Measurements from ENCODE around the gene INPP4B.

Gene INPP4B

DNA sequence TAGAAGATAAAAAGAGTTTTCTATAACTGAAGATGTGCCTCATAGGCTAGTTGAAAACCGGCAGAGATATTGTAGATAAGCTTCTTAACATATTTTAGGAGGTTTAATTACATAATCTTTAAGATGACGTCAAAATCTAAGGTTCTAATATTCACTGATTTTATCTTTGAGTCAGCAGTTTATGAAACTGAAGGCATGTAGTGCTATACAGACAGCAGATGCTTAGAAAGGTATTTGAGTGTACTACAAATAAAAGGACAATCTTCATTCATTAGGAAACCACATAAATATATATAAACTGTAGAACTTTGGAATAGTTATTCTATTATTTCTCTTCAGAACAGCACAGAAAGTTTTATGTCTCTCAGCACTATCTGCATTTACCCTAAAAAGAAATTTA, 704.9 kb downstream of the INPP4B start:
- no peaks in the 10 kb centered on the region for H3K4me1 ChIP-seq (ENCODE audit: control insufficient read depth in 1 of 2, insufficient read depth in 2 of 2, low read length in 2 of 2)
- no peaks in the 10 kb centered on the region for H3K9me3 ChIP-seq (ENCODE audit: control insufficient read depth in 1 of 2, low read length in 2 of 2)
- no peaks in the 10 kb centered on the region for H3K36me3 ChIP-seq (ENCODE audit: control insufficient read depth in 1 of 2, insufficient read depth in 2 of 2, low read length in 2 of 2)

DNA sequence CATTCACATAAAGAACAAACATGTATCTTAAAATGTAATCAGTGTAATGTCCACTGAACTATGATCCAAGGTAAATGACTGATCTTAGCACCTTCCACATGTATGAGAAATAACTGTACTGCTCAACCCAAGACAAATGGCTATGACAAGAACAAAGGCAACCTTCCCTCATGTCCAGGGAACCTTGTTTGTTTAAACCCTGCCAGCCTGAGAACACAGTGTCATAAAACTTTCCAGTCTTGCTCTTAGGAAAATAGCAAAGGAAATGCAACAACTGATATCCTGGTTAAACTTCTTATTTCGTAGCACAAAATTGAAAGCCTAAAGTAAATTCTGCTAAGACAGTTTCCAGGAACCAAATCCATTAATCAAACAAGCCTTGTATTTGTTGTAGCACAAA, 715.4 kb downstream of the INPP4B start:
- no peak overlapping the region for H3K4me3 ChIP-seq (ENCODE audit: low read depth in 1 of 2, low read length in 2 of 2)

More for the DNA sequence above, 704.9 kb downstream of the INPP4B start:
- H3K27me3 ChIP-seq (ENCODE audit: control insufficient read depth in 1 of 2, insufficient read depth in 2 of 2, low read length in 2 of 2), result no peaks in the 10 kb centered on the region
- H3K9ac ChIP-seq (ENCODE audit: low read depth in 1 of 2, low read length in 2 of 2), result no peak overlapping the region
- H3K4me3 ChIP-seq (ENCODE audit: low read depth in 1 of 2, low read length in 2 of 2), result no peak overlapping the region
- H3K27ac ChIP-seq (ENCODE audit: low read depth, low read length), result no peak overlapping the region

DNA sequence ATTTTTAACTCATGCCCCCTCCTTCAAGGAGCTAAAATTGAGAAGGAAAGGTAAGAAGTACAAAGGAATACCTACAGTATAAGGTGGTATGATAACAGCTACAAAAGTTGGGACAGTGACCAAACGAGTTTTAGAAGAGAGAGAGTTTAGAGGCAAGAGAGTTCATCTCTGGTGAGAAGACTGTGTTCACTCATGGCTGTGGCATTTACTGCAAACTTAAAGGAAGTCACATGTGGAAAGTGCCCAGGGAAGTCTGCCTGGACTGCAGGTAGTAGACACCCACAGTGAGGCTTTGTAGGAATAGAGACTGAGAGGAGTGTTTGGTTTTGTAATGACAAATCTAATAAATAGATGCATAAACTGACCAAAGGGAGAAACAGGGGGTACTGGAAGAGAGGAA, 716.2 kb downstream of the INPP4B start:
- H3K9ac ChIP-seq (ENCODE audit: low read depth in 1 of 2, low read length in 2 of 2), result no peak overlapping the region
- no peaks in the 10 kb centered on the region for H3K9me3 ChIP-seq (ENCODE audit: control insufficient read depth in 1 of 2, low read length in 2 of 2)
- H3K27me3 ChIP-seq (ENCODE audit: control insufficient read depth in 1 of 2, insufficient read depth in 2 of 2, low read length in 2 of 2), result no peaks in the 10 kb centered on the region
- no peaks in the 10 kb centered on the region for H3K36me3 ChIP-seq (ENCODE audit: control insufficient read depth in 1 of 2, insufficient read depth in 2 of 2, low read length in 2 of 2)
- H3K27ac ChIP-seq (ENCODE audit: low read depth, low read length), result no peak overlapping the region
- peaks cover 0 to 10% of the 10 kb centered on the region in 2 donors for H3K4me1 ChIP-seq (ENCODE audit: control insufficient read depth in 1 of 2, insufficient read depth in 2 of 2, low read length in 2 of 2)
- H3K4me3 ChIP-seq (ENCODE audit: low read depth in 1 of 2, low read length in 2 of 2), result no peak overlapping the region

More for the DNA sequence above, 715.4 kb downstream of the INPP4B start:
- H3K9ac ChIP-seq (ENCODE audit: low read depth in 1 of 2, low read length in 2 of 2), result no peak overlapping the region
- H3K36me3 ChIP-seq (ENCODE audit: control insufficient read depth in 1 of 2, insufficient read depth in 2 of 2, low read length in 2 of 2), result no peaks in the 10 kb centered on the region
- H3K27ac ChIP-seq (ENCODE audit: low read depth, low read length), result no peak overlapping the region
- H3K9me3 ChIP-seq (ENCODE audit: control insufficient read depth in 1 of 2, low read length in 2 of 2), result no peaks in the 10 kb centered on the region
- no peaks in the 10 kb centered on the region for H3K27me3 ChIP-seq (ENCODE audit: control insufficient read depth in 1 of 2, insufficient read depth in 2 of 2, low read length in 2 of 2)
- H3K4me1 ChIP-seq (ENCODE audit: control insufficient read depth in 1 of 2, insufficient read depth in 2 of 2, low read length in 2 of 2), result peaks cover 0 to 10% of the 10 kb centered on the region in 2 donors

DNA sequence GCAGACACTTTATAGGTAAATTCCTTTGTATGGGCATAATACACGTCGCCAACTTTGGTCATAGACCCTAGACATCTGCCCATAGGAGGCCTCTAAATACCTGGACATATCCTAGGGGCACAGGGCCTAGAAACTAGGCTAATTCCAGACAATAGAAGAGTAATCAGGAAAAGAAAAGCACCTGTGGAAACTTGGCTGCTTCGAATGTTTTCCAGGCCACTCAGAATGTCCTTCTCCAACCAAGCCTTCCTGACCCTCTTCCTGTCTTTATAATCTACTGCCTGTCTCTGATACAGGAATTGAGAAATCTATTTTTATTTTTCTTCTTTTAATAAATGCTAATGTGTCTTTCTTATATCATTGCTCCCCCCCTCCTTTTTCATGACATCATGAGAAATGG, 716.6 kb downstream of the INPP4B start:
- H3K4me1 ChIP-seq (ENCODE audit: control insufficient read depth in 1 of 2, insufficient read depth in 2 of 2, low read length in 2 of 2), result peaks cover 0 to 10% of the 10 kb centered on the region in 2 donors
- H3K9ac ChIP-seq (ENCODE audit: low read depth in 1 of 2, low read length in 2 of 2), result no peak overlapping the region
- H3K36me3 ChIP-seq (ENCODE audit: control insufficient read depth in 1 of 2, insufficient read depth in 2 of 2, low read length in 2 of 2), result no peaks in the 10 kb centered on the region
- no peak overlapping the region for H3K27ac ChIP-seq (ENCODE audit: low read depth, low read length)
- H3K9me3 ChIP-seq (ENCODE audit: control insufficient read depth in 1 of 2, low read length in 2 of 2), result no peaks in the 10 kb centered on the region
- no peak overlapping the region for H3K4me3 ChIP-seq (ENCODE audit: low read depth in 1 of 2, low read length in 2 of 2)
- H3K27me3 ChIP-seq (ENCODE audit: control insufficient read depth in 1 of 2, insufficient read depth in 2 of 2, low read length in 2 of 2), result no peaks in the 10 kb centered on the region

DNA sequence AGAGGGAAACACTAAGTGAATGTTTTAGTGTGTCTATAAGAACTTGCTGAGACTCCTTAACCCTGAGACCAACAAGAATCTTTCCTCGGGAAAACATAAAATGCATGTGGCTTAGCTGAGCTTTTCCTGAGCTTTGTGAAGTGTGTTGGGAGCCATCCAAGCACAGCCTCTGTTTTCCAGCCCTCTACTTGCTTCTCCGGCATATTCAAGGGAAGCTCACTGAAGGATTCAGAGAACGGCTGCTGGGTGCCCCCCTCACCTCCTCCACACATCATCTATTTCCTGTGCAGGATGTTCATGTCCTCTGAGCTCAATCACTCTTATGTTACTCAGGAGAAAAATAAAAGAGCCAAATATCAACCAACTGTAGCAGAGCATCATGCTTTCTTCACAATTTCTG, 717.6 kb downstream of the INPP4B start:
- Histone ChIP-seq H3K36me3 (ENCODE audit: control insufficient read depth in 1 of 2, insufficient read depth in 2 of 2, low read length in 2 of 2) (no peaks in the 10 kb centered on the region), H3K9ac (ENCODE audit: low read depth in 1 of 2, low read length in 2 of 2) (no peak overlapping the region), H3K27ac (ENCODE audit: low read depth, low read length) (no peak overlapping the region), H3K9me3 (ENCODE audit: control insufficient read depth in 1 of 2, low read length in 2 of 2) (no peaks in the 10 kb centered on the region), H3K4me1 (ENCODE audit: control insufficient read depth in 1 of 2, insufficient read depth in 2 of 2, low read length in 2 of 2) (peaks cover 0 to 10% of the 10 kb centered on the region in 2 donors), H3K4me3 (ENCODE audit: low read depth in 1 of 2, low read length in 2 of 2) (no peak overlapping the region), H3K27me3 (ENCODE audit: control insufficient read depth in 1 of 2, insufficient read depth in 2 of 2, low read length in 2 of 2) (no peaks in the 10 kb centered on the region)

DNA sequence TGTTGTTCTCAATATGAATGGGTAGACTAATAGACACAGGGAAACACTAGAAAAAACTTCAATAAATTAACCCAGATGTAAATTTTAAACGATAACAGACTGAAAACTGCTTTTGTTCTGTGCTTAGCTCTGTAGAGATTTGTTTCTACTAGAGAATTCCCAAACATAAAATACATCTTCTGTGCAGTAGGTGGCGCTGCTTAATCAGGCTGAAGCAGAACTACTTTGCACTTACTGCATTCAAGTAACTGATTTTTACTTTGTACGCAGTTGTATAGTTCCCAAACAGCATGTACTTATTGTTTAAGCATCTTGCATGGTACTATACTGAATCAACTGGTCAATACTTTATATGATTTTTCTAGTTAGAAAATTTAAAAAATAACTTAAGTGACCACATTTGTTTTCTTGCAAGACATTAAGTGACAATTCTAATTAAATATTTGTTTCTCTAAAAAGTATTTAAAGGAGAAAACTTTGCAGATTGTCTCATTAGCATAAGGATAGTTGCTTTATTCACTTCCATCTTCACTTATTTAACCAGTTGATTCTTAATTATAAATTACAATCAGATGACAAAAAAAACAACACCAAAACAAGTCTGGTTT, 719.1 kb downstream of the INPP4B start:
- Histone ChIP-seq H3K4me3 (ENCODE audit: low read depth in 1 of 2, low read length in 2 of 2) (no peak overlapping the region), H3K9me3 (ENCODE audit: control insufficient read depth in 1 of 2, low read length in 2 of 2) (no peaks in the 10 kb centered on the region)

DNA sequence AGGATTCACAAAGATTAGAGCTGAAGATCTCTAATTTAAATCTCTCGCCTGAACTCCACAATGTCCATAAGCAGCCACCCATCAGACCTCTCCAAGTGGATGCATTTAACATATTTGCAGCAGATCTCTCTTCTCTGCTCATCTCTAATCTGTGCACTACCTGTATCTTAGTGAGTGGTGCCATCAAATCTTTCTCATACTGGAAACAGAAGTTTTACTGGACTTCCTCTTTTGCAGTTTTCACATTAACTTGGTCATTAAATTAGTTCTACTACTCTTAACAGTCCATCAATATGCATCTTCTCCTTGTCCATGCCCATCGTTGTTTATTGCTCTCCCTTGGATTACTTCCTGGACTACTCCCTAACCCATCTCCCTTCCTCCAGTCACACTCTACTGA, 721.2 kb downstream of the INPP4B start:
- Histone ChIP-seq H3K4me3 (ENCODE audit: low read depth in 1 of 2, low read length in 2 of 2) (no peak overlapping the region), H3K27me3 (ENCODE audit: control insufficient read depth in 1 of 2, insufficient read depth in 2 of 2, low read length in 2 of 2) (no peaks in the 10 kb centered on the region), H3K9ac (ENCODE audit: low read depth in 1 of 2, low read length in 2 of 2) (no peak overlapping the region), H3K9me3 (ENCODE audit: control insufficient read depth in 1 of 2, low read length in 2 of 2) (no peaks in the 10 kb centered on the region), H3K36me3 (ENCODE audit: control insufficient read depth in 1 of 2, insufficient read depth in 2 of 2, low read length in 2 of 2) (no peaks in the 10 kb centered on the region), H3K27ac (ENCODE audit: low read depth, low read length) (no peak overlapping the region), H3K4me1 (ENCODE audit: control insufficient read depth in 1 of 2, insufficient read depth in 2 of 2, low read length in 2 of 2) (no peaks in the 10 kb centered on the region)

More for the DNA sequence above, 719.1 kb downstream of the INPP4B start:
- Histone ChIP-seq H3K27ac (ENCODE audit: low read depth, low read length) (no peak overlapping the region), H3K36me3 (ENCODE audit: control insufficient read depth in 1 of 2, insufficient read depth in 2 of 2, low read length in 2 of 2) (no peaks in the 10 kb centered on the region), H3K4me1 (ENCODE audit: control insufficient read depth in 1 of 2, insufficient read depth in 2 of 2, low read length in 2 of 2) (peaks cover 0 to 10% of the 10 kb centered on the region in 2 donors), H3K27me3 (ENCODE audit: control insufficient read depth in 1 of 2, insufficient read depth in 2 of 2, low read length in 2 of 2) (no peaks in the 10 kb centered on the region), H3K9ac (ENCODE audit: low read depth in 1 of 2, low read length in 2 of 2) (no peak overlapping the region)

DNA sequence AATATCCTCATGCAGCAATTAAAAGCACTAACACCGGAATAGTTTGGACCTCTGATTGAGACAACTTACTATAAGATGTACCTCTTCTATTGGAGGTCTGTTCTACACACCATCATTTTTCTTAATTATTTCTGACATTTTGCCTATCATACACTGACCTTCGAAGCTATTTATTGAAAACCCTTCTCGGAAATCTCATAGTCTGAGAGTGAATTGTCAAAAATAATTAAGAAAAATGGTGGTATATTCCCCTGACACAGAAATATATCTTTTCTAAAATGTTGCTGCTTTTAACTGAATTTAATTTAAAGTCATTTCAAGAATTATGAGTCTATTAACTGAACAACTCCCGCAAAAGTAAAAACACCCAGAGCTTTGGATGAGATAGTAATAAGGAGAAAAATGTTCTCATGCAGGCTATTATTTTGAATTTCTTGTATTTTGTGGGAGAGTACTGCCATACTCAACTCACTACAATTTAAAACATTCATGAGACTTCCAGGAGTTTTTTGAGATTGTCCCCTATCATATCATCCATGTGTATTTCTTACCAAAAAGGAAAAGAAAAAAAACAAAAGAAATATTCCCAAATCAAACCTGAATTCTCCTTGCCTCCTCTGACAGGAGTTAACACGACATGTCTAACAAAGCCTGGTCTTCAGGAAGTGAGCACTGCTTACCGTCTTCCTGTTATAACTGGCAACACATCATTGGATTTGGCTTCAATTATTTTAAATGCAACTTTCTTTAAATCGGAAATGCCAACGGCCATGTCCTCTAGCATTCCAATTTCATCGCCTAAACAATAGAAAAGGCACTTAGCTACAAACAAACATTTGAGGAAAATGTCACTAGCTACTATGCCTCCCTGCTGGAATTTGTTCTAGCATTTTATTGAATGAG, 724.4 kb downstream of the INPP4B start:
- H3K9me3 ChIP-seq (ENCODE audit: control insufficient read depth in 1 of 2, low read length in 2 of 2), result no peaks in the 10 kb centered on the region

DNA sequence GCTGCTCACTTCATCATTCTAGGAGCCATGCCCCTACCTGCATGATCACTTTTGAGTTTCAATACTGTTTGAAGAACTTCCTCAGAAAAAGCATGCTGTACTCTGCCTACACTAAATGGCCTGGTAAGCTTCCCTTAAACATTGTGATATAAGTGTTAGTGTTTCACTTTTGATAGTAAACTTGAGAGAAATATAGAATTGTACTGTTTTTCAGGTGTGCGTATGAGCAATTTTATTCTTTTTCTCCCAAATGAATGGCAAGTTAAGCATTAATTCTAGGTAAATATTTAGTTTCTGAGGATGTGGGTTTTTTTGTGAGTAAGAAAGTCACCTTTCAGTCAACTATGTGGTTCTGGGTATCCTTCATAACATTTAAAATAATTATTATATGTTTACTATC, 725.2 kb downstream of the INPP4B start:
- no peaks in the 10 kb centered on the region for H3K9me3 ChIP-seq (ENCODE audit: control insufficient read depth in 1 of 2, low read length in 2 of 2)
- no peak overlapping the region for H3K4me3 ChIP-seq (ENCODE audit: low read depth in 1 of 2, low read length in 2 of 2)
- H3K9ac ChIP-seq (ENCODE audit: low read depth in 1 of 2, low read length in 2 of 2), result no peak overlapping the region
- H3K36me3 ChIP-seq (ENCODE audit: control insufficient read depth in 1 of 2, insufficient read depth in 2 of 2, low read length in 2 of 2), result no peaks in the 10 kb centered on the region
- no peaks in the 10 kb centered on the region for H3K27me3 ChIP-seq (ENCODE audit: control insufficient read depth in 1 of 2, insufficient read depth in 2 of 2, low read length in 2 of 2)
- H3K27ac ChIP-seq (ENCODE audit: low read depth, low read length), result no peak overlapping the region
- H3K4me1 ChIP-seq (ENCODE audit: control insufficient read depth in 1 of 2, insufficient read depth in 2 of 2, low read length in 2 of 2), result no peaks in the 10 kb centered on the region

More for the DNA sequence above, 724.4 kb downstream of the INPP4B start:
- H3K36me3 ChIP-seq (ENCODE audit: control insufficient read depth in 1 of 2, insufficient read depth in 2 of 2, low read length in 2 of 2), result no peaks in the 10 kb centered on the region
- no peak overlapping the region for H3K27ac ChIP-seq (ENCODE audit: low read depth, low read length)
- no peaks in the 10 kb centered on the region for H3K27me3 ChIP-seq (ENCODE audit: control insufficient read depth in 1 of 2, insufficient read depth in 2 of 2, low read length in 2 of 2)
- H3K4me1 ChIP-seq (ENCODE audit: control insufficient read depth in 1 of 2, insufficient read depth in 2 of 2, low read length in 2 of 2), result no peaks in the 10 kb centered on the region
- H3K4me3 ChIP-seq (ENCODE audit: low read depth in 1 of 2, low read length in 2 of 2), result no peak overlapping the region
- no peak overlapping the region for H3K9ac ChIP-seq (ENCODE audit: low read depth in 1 of 2, low read length in 2 of 2)

DNA sequence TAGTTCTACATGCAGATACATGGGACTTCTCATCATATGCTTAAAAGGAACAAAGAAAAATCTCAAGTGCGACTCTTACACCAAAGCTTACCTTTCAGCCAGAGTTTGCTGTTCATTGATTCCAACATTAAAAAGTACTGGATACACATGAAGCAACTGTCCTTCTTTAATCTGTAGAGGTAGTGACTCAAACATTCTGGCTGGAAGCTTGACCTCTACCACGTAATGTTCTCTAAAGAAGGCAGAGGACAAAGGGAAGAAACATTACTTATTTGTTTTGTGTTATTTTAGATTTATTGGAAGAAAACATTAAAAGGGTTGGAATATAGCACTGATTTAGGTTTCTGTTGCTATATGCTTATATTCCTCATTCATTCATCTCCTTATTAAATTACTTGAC, 733.6 kb downstream of the INPP4B start:
- H3K36me3 ChIP-seq (ENCODE audit: control insufficient read depth in 1 of 2, insufficient read depth in 2 of 2, low read length in 2 of 2), result peaks cover 0 to 5% of the 10 kb centered on the region in 2 donors
- H3K4me1 ChIP-seq (ENCODE audit: control insufficient read depth in 1 of 2, insufficient read depth in 2 of 2, low read length in 2 of 2), result no peaks in the 10 kb centered on the region
- no peaks in the 10 kb centered on the region for H3K9me3 ChIP-seq (ENCODE audit: control insufficient read depth in 1 of 2, low read length in 2 of 2)
- H3K9ac ChIP-seq (ENCODE audit: low read depth in 1 of 2, low read length in 2 of 2), result no peak overlapping the region
- no peaks in the 10 kb centered on the region for H3K27me3 ChIP-seq (ENCODE audit: control insufficient read depth in 1 of 2, insufficient read depth in 2 of 2, low read length in 2 of 2)
- no peak overlapping the region for H3K4me3 ChIP-seq (ENCODE audit: low read depth in 1 of 2, low read length in 2 of 2)
- no peak overlapping the region for H3K27ac ChIP-seq (ENCODE audit: low read depth, low read length)

Measured in duodenal mucosa (tissue), 2 donors.